ENCODE measurements around the gene GPC5. TPM values are rescaled to one million over a fixed set of nuclear protein-coding genes. Genes with fewer than 3 reads are reported as not detected.

GPC5 gene
- total and polyA plus RNA-seq, 3 donors from 2014 or later: 11.5 to 81.8 (median 52.1) TPM

DNA sequence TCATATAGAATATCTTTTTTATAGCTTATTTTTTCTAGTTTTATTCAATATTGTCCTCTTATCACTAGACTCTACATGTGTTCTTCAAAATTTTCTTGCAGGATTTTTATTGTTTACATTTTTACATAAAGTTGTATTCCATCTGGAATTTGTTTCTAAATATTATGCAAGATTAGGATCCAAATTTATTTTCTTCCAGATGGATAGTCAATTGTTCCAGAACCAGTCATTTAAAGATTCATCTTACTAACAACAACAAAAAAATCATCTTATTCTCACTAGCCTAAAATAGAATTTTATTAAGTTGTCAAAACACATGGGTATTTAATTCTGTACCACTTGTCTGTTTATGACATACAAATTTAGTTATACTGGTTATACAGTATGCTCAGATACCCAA is 1437.8 kb downstream of the GPC5 start:
- no peaks in the 10 kb centered on the region for H3K27me3 ChIP-seq
- no peaks in the 10 kb centered on the region for H3K36me3 ChIP-seq (ENCODE audit: low read depth, missing control alignments)
- intact Hi-C loops (cut with DNase I; ENCODE audit: low total_unique reads): no loop called here
- TF ChIP-seq POLR2A (IDR thresholded peaks at IDR 0.05): no peak
- TF ChIP-seq, protein P1, sequence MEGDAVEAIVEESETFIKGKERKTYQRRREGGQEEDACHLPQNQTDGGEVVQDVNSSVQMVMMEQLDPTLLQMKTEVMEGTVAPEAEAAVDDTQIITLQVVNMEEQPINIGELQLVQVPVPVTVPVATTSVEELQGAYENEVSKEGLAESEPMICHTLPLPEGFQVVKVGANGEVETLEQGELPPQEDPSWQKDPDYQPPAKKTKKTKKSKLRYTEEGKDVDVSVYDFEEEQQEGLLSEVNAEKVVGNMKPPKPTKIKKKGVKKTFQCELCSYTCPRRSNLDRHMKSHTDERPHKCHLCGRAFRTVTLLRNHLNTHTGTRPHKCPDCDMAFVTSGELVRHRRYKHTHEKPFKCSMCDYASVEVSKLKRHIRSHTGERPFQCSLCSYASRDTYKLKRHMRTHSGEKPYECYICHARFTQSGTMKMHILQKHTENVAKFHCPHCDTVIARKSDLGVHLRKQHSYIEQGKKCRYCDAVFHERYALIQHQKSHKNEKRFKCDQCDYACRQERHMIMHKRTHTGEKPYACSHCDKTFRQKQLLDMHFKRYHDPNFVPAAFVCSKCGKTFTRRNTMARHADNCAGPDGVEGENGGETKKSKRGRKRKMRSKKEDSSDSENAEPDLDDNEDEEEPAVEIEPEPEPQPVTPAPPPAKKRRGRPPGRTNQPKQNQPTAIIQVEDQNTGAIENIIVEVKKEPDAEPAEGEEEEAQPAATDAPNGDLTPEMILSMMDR (IDR thresholded peaks at IDR 0.05): no peak
- no peak for DNase-seq
- H3K4me3 ChIP-seq: no peak overlapping the region
- H3K9me3 ChIP-seq: no peaks in the 10 kb centered on the region
- H3K27ac ChIP-seq: no peak overlapping the region
- H3K4me1 ChIP-seq: no peaks in the 10 kb centered on the region

DNA sequence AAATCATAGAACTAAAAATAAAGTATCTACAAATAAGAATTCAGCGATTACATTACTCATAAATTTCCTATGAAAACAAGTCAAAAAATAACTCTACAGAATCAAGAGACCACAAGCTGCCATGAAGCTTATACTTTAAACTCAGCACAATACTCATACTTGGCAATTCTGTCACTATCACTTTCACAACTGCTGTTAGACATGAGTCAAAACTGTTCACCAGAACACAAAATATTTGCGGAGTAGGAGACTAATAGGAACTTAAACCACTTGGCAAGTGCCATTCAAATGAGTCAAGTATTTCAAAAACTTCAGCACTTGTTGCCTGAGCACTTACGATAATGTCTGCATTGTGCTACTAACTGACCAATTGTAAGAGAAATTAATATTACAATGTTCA is 1440.4 kb downstream of the GPC5 start:
- Histone ChIP-seq H3K4me1 (no peaks in the 10 kb centered on the region), H3K36me3 (ENCODE audit: low read depth, missing control alignments) (no peaks in the 10 kb centered on the region), H3K27ac (no peak overlapping the region), H3K9me3 (no peaks in the 10 kb centered on the region), H3K4me3 (no peak overlapping the region), H3K27me3 (no peaks in the 10 kb centered on the region)
- no peak for DNase-seq
- intact Hi-C loops (cut with DNase I; ENCODE audit: low total_unique reads): no loop called here
- 78 to 86% methylated on average over 3 of the region's 3 CpGs for WGBS, 2 donors
- no peak for TF ChIP-seq POLR2A (IDR thresholded peaks at IDR 0.05)
- TF ChIP-seq, protein P1 (IDR thresholded peaks at IDR 0.05): no peak

DNA sequence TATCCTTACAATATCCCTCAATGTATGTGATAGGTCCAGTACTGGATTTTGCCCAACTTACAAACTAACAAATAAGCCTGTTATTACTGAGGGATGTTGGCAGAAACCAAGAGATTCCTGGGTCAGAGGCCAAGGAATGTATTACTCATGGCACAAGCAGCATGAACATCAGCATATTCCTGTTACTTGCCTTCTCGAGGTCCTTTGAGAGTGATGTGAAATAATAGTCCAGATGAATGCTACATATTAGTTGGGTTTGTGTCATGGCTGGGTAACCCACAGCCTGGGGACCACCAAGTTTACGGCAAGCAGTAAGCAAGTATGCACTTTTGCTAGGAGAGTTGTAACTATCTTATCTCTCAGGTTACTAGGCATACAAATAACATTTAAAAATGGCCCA is 1443.7 kb downstream of the GPC5 start:
- Histone ChIP-seq H3K4me3 (no peak overlapping the region), H3K27ac (no peak overlapping the region), H3K9me3 (no peaks in the 10 kb centered on the region), H3K36me3 (ENCODE audit: low read depth, missing control alignments) (no peaks in the 10 kb centered on the region), H3K4me1 (no peaks in the 10 kb centered on the region), H3K27me3 (no peaks in the 10 kb centered on the region)
- no peak for DNase-seq
- intact Hi-C loops (cut with DNase I; ENCODE audit: low total_unique reads): no loop called here
- 76 to 79% methylated on average over 2 of the region's 2 CpGs for WGBS, 2 donors
- TF ChIP-seq POLR2A (IDR thresholded peaks at IDR 0.05): no peak
- TF ChIP-seq, protein P1 (IDR thresholded peaks at IDR 0.05): no peak

DNA sequence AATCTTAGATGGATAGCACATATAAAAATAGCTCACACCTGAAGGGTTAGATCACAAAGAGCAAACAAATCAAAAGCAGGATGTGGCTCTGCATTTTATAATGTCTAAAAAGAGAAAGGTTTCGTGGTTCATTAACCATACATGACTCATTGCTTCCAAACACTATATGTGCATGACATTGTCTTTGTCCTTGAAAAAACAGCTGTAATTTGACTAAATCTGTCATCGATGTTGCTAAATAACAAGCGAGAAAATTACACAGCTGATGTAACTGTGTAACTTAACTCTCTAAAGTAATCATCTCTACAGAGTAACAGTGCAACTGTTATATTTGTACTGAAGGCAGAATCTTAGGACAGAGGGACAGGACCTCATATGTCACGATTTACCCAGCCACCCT is 1445.1 kb downstream of the GPC5 start:
- WGBS, 2 donors: 35 to 46% methylated on average over 4 of the region's 4 CpGs
- H3K4me3 ChIP-seq: no peak overlapping the region
- no peaks in the 10 kb centered on the region for H3K36me3 ChIP-seq (ENCODE audit: low read depth, missing control alignments)
- no peak overlapping the region for H3K27ac ChIP-seq
- H3K27me3 ChIP-seq: no peaks in the 10 kb centered on the region
- TF ChIP-seq, protein P1 (IDR thresholded peaks at IDR 0.05): no peak
- no peak for TF ChIP-seq POLR2A (IDR thresholded peaks at IDR 0.05)
- DNase-seq: no peak
- H3K9me3 ChIP-seq: no peaks in the 10 kb centered on the region
- H3K4me1 ChIP-seq: no peaks in the 10 kb centered on the region
- intact Hi-C loops (cut with DNase I; ENCODE audit: low total_unique reads): no loop called here

DNA sequence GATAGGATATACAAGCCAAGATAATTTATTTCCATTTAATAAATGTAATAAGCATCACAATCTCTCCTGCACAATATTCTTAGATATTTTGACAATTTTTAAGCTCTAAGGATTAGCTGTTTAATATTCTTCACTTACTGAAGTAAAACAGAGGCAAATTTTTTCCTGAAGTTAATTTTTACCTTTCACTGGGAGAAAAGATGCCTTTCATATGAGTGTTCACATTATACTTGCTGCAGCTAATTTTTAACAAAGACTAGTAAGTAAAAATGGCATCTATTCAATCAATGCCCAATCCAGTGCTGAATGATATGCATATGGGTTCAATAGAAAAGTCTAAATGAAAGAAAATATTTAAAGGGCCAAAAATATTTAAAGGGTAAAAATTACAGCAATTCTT is 1451.0 kb downstream of the GPC5 start:
- no peaks in the 10 kb centered on the region for H3K4me1 ChIP-seq
- TF ChIP-seq, protein P1 (IDR thresholded peaks at IDR 0.05): no peak
- TF ChIP-seq POLR2A (IDR thresholded peaks at IDR 0.05): no peak
- no peak overlapping the region for H3K4me3 ChIP-seq
- intact Hi-C loops (cut with DNase I; ENCODE audit: low total_unique reads): no loop called here
- no peaks in the 10 kb centered on the region for H3K27me3 ChIP-seq
- no peak overlapping the region for H3K27ac ChIP-seq
- no peaks in the 10 kb centered on the region for H3K36me3 ChIP-seq (ENCODE audit: low read depth, missing control alignments)
- H3K9me3 ChIP-seq: no peaks in the 10 kb centered on the region
- DNase-seq: no peak

Data from testis (tissue), 3 donors.